ENCODE results near the gene SAMD3. TPM values are rescaled to one million over a fixed set of nuclear protein-coding genes. Genes with fewer than 3 reads are reported as not detected.

Gene SAMD3
- polyA plus RNA-seq, 1 of the 3 experiments (the other 2 are of a cell fraction) = 16.0 TPM

GRCh38 chr6:130239755-130240154, 17.0 kb upstream of the SAMD3 start:
- peaks cover 18% of the 10 kb centered on the region for H3F3A ChIP-seq (replicated peaks; ENCODE audit: insufficient read depth)
- no peaks in the 10 kb centered on the region for H3K27me3 ChIP-seq (ENCODE audit: insufficient read depth)
- no peaks in the 10 kb centered on the region for H3K9me2 ChIP-seq
- H3K9ac ChIP-seq = no peak overlapping the region
- H3K27ac ChIP-seq (ENCODE audit: low read depth in 2 of 2, low read length in 1 of 2) = peak overlapping the region in 1 of 2 experiments; percentile 80; a peak in 3 of 4 replicates
- no peak overlapping the region for H2AFZ ChIP-seq (ENCODE audit: low read depth)
- WGBS (ENCODE audit: low lambda C conversion rate) = 96% methylated on average over 2 of the region's 2 CpGs
- TF ChIP-seq MEF2A (IDR thresholded peaks at IDR 0.05; ENCODE audit: borderline replicate concordance, low read depth) (no peak), MAX (IDR thresholded peaks at IDR 0.05; ENCODE audit: low read depth) (no peak), CTCF (IDR thresholded peaks at IDR 0.05) (no peak), FOXM1 (IDR thresholded peaks at IDR 0.05; ENCODE audit: low read depth) (no peak), ELF1 (IDR thresholded peaks at IDR 0.05) (no peak), RCOR1 (IDR thresholded peaks at IDR 0.05; ENCODE audit: low read length) (no peak), SIN3A (IDR thresholded peaks at IDR 0.05; ENCODE audit: borderline replicate concordance, low read depth, low read length) (no peak), TAF1 (IDR thresholded peaks at IDR 0.05; ENCODE audit: borderline replicate concordance, low read depth, low read length) (no peak), SMC3 (IDR thresholded peaks at IDR 0.05; ENCODE audit: low read depth, low read length) (no peak), RFX5 (IDR thresholded peaks at IDR 0.05; ENCODE audit: low read length) (no peak), NRF1 (IDR thresholded peaks at IDR 0.05; ENCODE audit: low read depth, low read length) (no peak), USF1 (IDR thresholded peaks at IDR 0.05; ENCODE audit: borderline replicate concordance, low read depth) (no peak), FOXJ3 (CRISPR knock-in tag; IDR thresholded peaks at IDR 0.05) (no peak), FOSL2 (IDR thresholded peaks at IDR 0.05; ENCODE audit: borderline replicate concordance, low read depth) (no peak), TCF12 (IDR thresholded peaks at IDR 0.05) (no peak), MXI1 (IDR thresholded peaks at IDR 0.05; ENCODE audit: low read depth, low read length) (no peak), IRF3 (IDR thresholded peaks at IDR 0.05; ENCODE audit: low read depth, low read length) (no peak)
- no peak overlapping the region for H3K4me2 ChIP-seq
- peaks cover 0 to 5% of the 10 kb centered on the region in 2 experiments; a peak in 2 of 4 replicates for H3K4me1 ChIP-seq (ENCODE audit: control insufficient read depth in 1 of 2, insufficient read depth in 2 of 2, low read depth in 1 of 2, low read length in 1 of 2)
- DNase-seq = no peak
- no peaks in the 10 kb centered on the region for H4K20me1 ChIP-seq (ENCODE audit: insufficient read depth)
- H3K4me3 ChIP-seq (ENCODE audit: low read depth in 2 of 2, low read length in 1 of 2) = no peak overlapping the region
- H3K79me2 ChIP-seq (ENCODE audit: insufficient read depth) = no peaks in the 10 kb centered on the region
- ChIA-PET POLR2A (no interaction called here), CTCF (no interaction called here)
- peaks cover 0 to 4% of the 10 kb centered on the region in 2 experiments for H3K36me3 ChIP-seq (replicated peaks in 1 of 2; ENCODE audit: control insufficient read depth in 1 of 2, insufficient read depth in 2 of 2, low read length in 1 of 2)
- H3K9me3 ChIP-seq = no peaks in the 10 kb centered on the region
